WTC11 (cell line): ENCODE measurements around the gene ZDHHC1. TPM values are rescaled to one million over a fixed set of nuclear protein-coding genes. Genes with fewer than 3 reads are reported as not detected.

Experiments
- ATAC-seq: fragments of 200-7000 bp; cut with Tn5 transposase; 2 replicates; pipeline ENCODE4 v1.10.0; 2021; ENCODE audit warnings: mild to moderate bottlenecking, moderate library complexity
- CTCF ChIA-PET: fragments of 300-600 bp; sonication (Branson Sonifier 250); formaldehyde crosslinking; loops from one replicate; lab custom pipeline; 2021; ENCODE audit warnings: antibody characterized with exemption; lab: Charles Lee
- POLR2A ChIA-PET: fragments of 350-600 bp; sonication (Branson Sonifier 250); formaldehyde crosslinking; loops from one replicate; lab custom pipeline; 2021; ENCODE audit warnings: antibody characterized with exemption; lab: Charles Lee
- DNase-seq: peaks from one replicate; pipeline ENCODE4 v3.0.0; 2021; ENCODE audit warnings: low spot score
- H3K27ac Mint-ChIP-seq: 2 replicates; pipeline ENCODE4 v1.8.0; 2021; ENCODE audit warnings: mixed read lengths
- H3K27me3 Mint-ChIP-seq: 2 replicates; pipeline ENCODE4 v1.8.0; 2021; ENCODE audit warnings: low read depth, mild to moderate bottlenecking, moderate library complexity, mixed read lengths
- H3K36me3 Mint-ChIP-seq: 2 replicates; pipeline ENCODE4 v1.8.0; 2021; ENCODE audit warnings: mixed read lengths
- H3K4me1 Mint-ChIP-seq: 2 replicates; pipeline ENCODE4 v1.8.0; 2022; ENCODE audit warnings: mixed read lengths
- H3K4me3 Mint-ChIP-seq: 2 replicates; pipeline ENCODE4 v1.8.0; 2021; ENCODE audit warnings: mild to moderate bottlenecking, moderate library complexity, mixed read lengths
- H3K9me3 Mint-ChIP-seq: 2 replicates; pipeline ENCODE4 v1.8.0; 2021; ENCODE audit warnings: mixed read lengths
- CTCF ChIP-seq: fragments of 200-600 bp; IDR thresholded peaks from 2 replicates; pipeline ENCODE4 v1.8.0; 2022; ENCODE audit warnings: antibody characterized with exemption
- ETV6 ChIP-seq: sonication (generic); formaldehyde crosslinking; IDR thresholded peaks from 2 replicates; pipeline ENCODE4 v1.8.1; 2022; ENCODE audit warnings: mild to moderate bottlenecking, missing genetic modification reagents
- GTF2I ChIP-seq: fragments of 250-450 bp; sonication (Bioruptor Pico); conservative IDR thresholded peaks from 2 replicates; pipeline ENCODE4 v1.4.0; 2021; ENCODE audit warnings: mild to moderate bottlenecking
- NFE2L1 ChIP-seq: sonication (generic); formaldehyde crosslinking; IDR thresholded peaks from 2 replicates; pipeline ENCODE4 v1.8.1; 2023; ENCODE audit warnings: missing genetic modification reagents
- NFYB ChIP-seq: sonication (generic); formaldehyde crosslinking; conservative IDR thresholded peaks from 2 replicates; pipeline ENCODE4 v1.8.0; 2022; ENCODE audit warnings: low read depth, missing genetic modification reagents
- NR1H2 ChIP-seq: sonication (generic); formaldehyde crosslinking; IDR thresholded peaks from 2 replicates; pipeline ENCODE4 v1.9.0; 2021; ENCODE audit warnings: mild to moderate bottlenecking, moderate library complexity, missing genetic modification reagents
- NR2C2 ChIP-seq: sonication (generic); formaldehyde crosslinking; IDR thresholded peaks from 2 replicates; pipeline ENCODE4 v1.8.0; 2022; ENCODE audit warnings: mild to moderate bottlenecking, missing genetic modification reagents
- RORB ChIP-seq: fragments of 250-450 bp; sonication (Bioruptor Pico); IDR thresholded peaks from 2 replicates; pipeline ENCODE4 v1.9.0; 2021; ENCODE audit warnings: mild to moderate bottlenecking
- SMAD3 ChIP-seq: sonication (generic); formaldehyde crosslinking; IDR thresholded peaks from 2 replicates; pipeline ENCODE4 v1.8.0; 2022; ENCODE audit warnings: missing genetic modification reagents, mild to moderate bottlenecking, borderline replicate concordance
- TEAD4 ChIP-seq: sonication (generic); formaldehyde crosslinking; IDR thresholded peaks from 2 replicates; pipeline ENCODE4 v1.8.0; 2022; ENCODE audit warnings: mild to moderate bottlenecking, missing genetic modification reagents
- ZNF121 ChIP-seq: sonication (generic); formaldehyde crosslinking; IDR thresholded peaks from 2 replicates; pipeline ENCODE4 v1.8.0; 2023; ENCODE audit warnings: missing genetic modification reagents
- ZNF219 ChIP-seq: sonication (generic); formaldehyde crosslinking; IDR thresholded peaks from 2 replicates; pipeline ENCODE4 v1.8.0; 2023; ENCODE audit warnings: missing genetic modification reagents, mild to moderate bottlenecking, borderline replicate concordance
- ZNF232 ChIP-seq: sonication (generic); formaldehyde crosslinking; IDR thresholded peaks from 2 replicates; pipeline ENCODE4 v1.8.0; 2022; ENCODE audit warnings: mild to moderate bottlenecking, missing genetic modification reagents
- ZNF423 ChIP-seq: fragments of 250-450 bp; sonication (Bioruptor Pico); IDR thresholded peaks from 2 replicates; pipeline ENCODE4 v2.1.2; 2022; ENCODE audit warnings: mild to moderate bottlenecking, moderate library complexity
- ZNF425 ChIP-seq: fragments of 250-450 bp; sonication (Bioruptor Pico); conservative IDR thresholded peaks from 2 replicates; pipeline ENCODE4 v1.9.0; 2021; ENCODE audit warnings: mild to moderate bottlenecking
- ZSCAN18 ChIP-seq: fragments of 250-450 bp; sonication (Bioruptor Pico); IDR thresholded peaks from 2 replicates; pipeline ENCODE4 v2.1.2; 2022; ENCODE audit warnings: mild to moderate bottlenecking, moderate library complexity
- total RNA-seq: library from RNA; stranded (reverse); gene quantifications from 3 replicates; pipeline ENCODE4 v1.2.3, GENCODE V29; 2021
- TF ChIP-seq, protein P1 (sequence below): fragments of 250-450 bp; sonication (Bioruptor Pico); IDR thresholded peaks from 2 replicates; pipeline ENCODE4 v1.9.0; 2021; ENCODE audit warnings: mild to moderate bottlenecking
- TF ChIP-seq, protein P2 (sequence below): sonication (generic); formaldehyde crosslinking; IDR thresholded peaks from 2 replicates; pipeline ENCODE4 v1.8.0; 2023; ENCODE audit warnings: missing genetic modification reagents
- TF ChIP-seq, protein P3 (sequence below): sonication (generic); formaldehyde crosslinking; IDR thresholded peaks from 2 replicates; pipeline ENCODE4 v1.8.1; 2022; ENCODE audit warnings: low read depth, missing genetic modification reagents, borderline replicate concordance

Gene ZDHHC1
- total RNA-seq, 1 experiment from 2014 or later = 4.2 TPM

GRCh38 chr16:67442581-67443255 is 26.4 kb upstream of the ZDHHC1 start:
- ChIA-PET POLR2A (no interaction called here), CTCF (interaction anchor here (0.9 to 12.8 kb wide), 9 partner anchors 10 to 158 kb away, joined by 3 to 234 read pairs (median 12); partner anchors contain the start of genes HSD11B2, KCTD19 and LRRC36)
- Mint-ChIP-seq H3K4me3 (no peak overlapping the region), H3K27ac (no peak overlapping the region), H3K4me1 (peaks cover 6% of the 10 kb centered on the region), H3K9me3 (no peaks in the 10 kb centered on the region), H3K36me3 (peaks cover 4% of the 10 kb centered on the region; the same call in 1 of the 2 replicates), H3K27me3 (no peaks in the 10 kb centered on the region)
- ATAC-seq (no peak), DNase-seq (no peak)
- no peak for TF ChIP-seq ZNF121 (CRISPR knock-in tag)
- no peak for TF ChIP-seq RORB (CRISPR knock-in tag)
- no peak for TF ChIP-seq ZNF232 (CRISPR knock-in tag)
- TF ChIP-seq, protein P1, sequence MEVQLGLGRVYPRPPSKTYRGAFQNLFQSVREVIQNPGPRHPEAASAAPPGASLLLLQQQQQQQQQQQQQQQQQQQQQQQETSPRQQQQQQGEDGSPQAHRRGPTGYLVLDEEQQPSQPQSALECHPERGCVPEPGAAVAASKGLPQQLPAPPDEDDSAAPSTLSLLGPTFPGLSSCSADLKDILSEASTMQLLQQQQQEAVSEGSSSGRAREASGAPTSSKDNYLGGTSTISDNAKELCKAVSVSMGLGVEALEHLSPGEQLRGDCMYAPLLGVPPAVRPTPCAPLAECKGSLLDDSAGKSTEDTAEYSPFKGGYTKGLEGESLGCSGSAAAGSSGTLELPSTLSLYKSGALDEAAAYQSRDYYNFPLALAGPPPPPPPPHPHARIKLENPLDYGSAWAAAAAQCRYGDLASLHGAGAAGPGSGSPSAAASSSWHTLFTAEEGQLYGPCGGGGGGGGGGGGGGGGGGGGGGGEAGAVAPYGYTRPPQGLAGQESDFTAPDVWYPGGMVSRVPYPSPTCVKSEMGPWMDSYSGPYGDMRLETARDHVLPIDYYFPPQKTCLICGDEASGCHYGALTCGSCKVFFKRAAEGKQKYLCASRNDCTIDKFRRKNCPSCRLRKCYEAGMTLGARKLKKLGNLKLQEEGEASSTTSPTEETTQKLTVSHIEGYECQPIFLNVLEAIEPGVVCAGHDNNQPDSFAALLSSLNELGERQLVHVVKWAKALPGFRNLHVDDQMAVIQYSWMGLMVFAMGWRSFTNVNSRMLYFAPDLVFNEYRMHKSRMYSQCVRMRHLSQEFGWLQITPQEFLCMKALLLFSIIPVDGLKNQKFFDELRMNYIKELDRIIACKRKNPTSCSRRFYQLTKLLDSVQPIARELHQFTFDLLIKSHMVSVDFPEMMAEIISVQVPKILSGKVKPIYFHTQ (CRISPR knock-in tag) = no peak
- no peak for TF ChIP-seq ETV6

GRCh38 chr16:67441907-67442306 is 25.6 kb upstream of the ZDHHC1 start:
- no peak for DNase-seq
- ChIA-PET CTCF (interaction anchor here (0.9 to 12.8 kb wide), 5 partner anchors 10 to 157 kb away, joined by 3 to 234 read pairs (median 9); partner anchors contain the start of genes HSD11B2, KCTD19 and LRRC36), POLR2A (interaction anchor here (1.0 kb wide), 1 partner anchor 11 kb away, joined by 5 read pairs; the partner anchor contains the start of gene HSD11B2)
- no peak for ATAC-seq
- H3K27me3 Mint-ChIP-seq = no peaks in the 10 kb centered on the region
- TF ChIP-seq, protein P2, sequence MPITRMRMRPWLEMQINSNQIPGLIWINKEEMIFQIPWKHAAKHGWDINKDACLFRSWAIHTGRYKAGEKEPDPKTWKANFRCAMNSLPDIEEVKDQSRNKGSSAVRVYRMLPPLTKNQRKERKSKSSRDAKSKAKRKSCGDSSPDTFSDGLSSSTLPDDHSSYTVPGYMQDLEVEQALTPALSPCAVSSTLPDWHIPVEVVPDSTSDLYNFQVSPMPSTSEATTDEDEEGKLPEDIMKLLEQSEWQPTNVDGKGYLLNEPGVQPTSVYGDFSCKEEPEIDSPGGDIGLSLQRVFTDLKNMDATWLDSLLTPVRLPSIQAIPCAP (CRISPR knock-in tag) = no peak
- TF ChIP-seq GTF2I (CRISPR knock-in tag) = no peak
- no peak for TF ChIP-seq SMAD3
- no peak for TF ChIP-seq ZNF219
- TF ChIP-seq ZNF423 = no peak
- TF ChIP-seq ZNF425 (CRISPR knock-in tag) = no peak
- no peak for TF ChIP-seq NFYB (CRISPR knock-in tag)
- TF ChIP-seq NFE2L1 = no peak
- TF ChIP-seq, protein P3, sequence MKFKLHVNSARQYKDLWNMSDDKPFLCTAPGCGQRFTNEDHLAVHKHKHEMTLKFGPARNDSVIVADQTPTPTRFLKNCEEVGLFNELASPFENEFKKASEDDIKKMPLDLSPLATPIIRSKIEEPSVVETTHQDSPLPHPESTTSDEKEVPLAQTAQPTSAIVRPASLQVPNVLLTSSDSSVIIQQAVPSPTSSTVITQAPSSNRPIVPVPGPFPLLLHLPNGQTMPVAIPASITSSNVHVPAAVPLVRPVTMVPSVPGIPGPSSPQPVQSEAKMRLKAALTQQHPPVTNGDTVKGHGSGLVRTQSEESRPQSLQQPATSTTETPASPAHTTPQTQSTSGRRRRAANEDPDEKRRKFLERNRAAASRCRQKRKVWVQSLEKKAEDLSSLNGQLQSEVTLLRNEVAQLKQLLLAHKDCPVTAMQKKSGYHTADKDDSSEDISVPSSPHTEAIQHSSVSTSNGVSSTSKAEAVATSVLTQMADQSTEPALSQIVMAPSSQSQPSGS = no peak
- no peak for TF ChIP-seq TEAD4 (CRISPR knock-in tag)
- TF ChIP-seq CTCF = no peak
- TF ChIP-seq NR1H2 = no peak
- TF ChIP-seq NR2C2 (CRISPR knock-in tag) = no peak
- no peak for TF ChIP-seq ZSCAN18 (CRISPR knock-in tag)
- TF ChIP-seq, all 79 proteins: peak for 0
- Mint-ChIP-seq H3K9me3 (no peaks in the 10 kb centered on the region), H3K4me1 (peaks cover 6% of the 10 kb centered on the region), H3K4me3 (no peak overlapping the region), H3K27ac (no peak overlapping the region; the same call in 1 of the 2 replicates), H3K36me3 (peaks cover 3% of the 10 kb centered on the region; the same call in 1 of the 2 replicates)
